GM12865 (cell line): ENCODE measurements around the gene VIPR2.
"Not testable (repeated sequence)": the region's sequence is repeated elsewhere in the genome, so short reads cannot be mapped to it uniquely, and the experiment has no call there.

ENCODE experiments used
- DNase-seq: peaks from one replicate; pipeline ENCODE4 v3.0.0; 2010; ENCODE audit warnings: low read depth
- H3K4me3 ChIP-seq: 2 replicates; pipeline ENCODE4 v1.5.1; 2011; ENCODE audit warnings: mild to moderate bottlenecking, low read depth, low read length, control low read depth
- CTCF ChIP-seq: IDR thresholded peaks from 2 replicates; pipeline ENCODE4 v1.5.1; 2011; ENCODE audit warnings: low read length, control low read depth, low read depth, inconsistent platforms; ENCODE audit not compliant: insufficient read depth; ENCODE audit errors: missing control alignments

Gene VIPR2

DNA sequence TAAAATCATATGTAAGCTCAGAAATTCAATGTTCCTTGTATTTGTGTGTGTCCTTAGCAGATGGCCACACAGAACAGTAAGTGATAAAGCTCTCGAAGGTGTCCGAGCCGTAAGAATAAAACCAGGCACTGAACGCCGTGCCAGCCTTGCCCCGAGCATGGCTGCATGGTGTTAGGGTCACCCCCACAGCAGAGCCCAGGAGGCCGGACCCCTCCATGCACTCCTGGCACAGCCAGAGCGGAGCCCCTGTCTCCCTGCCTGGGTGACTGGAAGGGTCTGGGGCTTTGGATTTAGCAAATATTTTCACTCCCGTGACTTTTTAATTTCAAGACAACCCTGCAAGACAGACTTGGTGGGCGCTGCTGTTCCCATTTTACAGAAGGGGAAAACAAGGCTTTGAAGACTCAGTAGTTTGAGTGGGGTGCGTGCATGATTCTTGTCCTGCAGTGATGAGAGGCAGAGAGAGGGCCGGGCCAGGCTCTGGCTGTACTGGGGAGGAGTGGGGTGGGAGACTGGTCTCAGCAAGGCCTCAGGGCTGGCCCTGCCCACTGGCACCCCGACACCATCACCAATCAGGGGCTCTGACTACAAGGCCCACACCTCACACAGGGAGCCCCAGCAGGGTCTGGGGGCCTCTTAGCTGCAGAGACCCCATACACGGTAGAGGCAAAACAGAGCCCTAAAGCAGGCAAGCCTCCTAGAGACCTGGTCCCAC is 39.4 kb downstream of the VIPR2 start:
- no peak for DNase-seq
- TF ChIP-seq CTCF, result no peak
- H3K4me3 ChIP-seq, result no peak overlapping the region

DNA sequence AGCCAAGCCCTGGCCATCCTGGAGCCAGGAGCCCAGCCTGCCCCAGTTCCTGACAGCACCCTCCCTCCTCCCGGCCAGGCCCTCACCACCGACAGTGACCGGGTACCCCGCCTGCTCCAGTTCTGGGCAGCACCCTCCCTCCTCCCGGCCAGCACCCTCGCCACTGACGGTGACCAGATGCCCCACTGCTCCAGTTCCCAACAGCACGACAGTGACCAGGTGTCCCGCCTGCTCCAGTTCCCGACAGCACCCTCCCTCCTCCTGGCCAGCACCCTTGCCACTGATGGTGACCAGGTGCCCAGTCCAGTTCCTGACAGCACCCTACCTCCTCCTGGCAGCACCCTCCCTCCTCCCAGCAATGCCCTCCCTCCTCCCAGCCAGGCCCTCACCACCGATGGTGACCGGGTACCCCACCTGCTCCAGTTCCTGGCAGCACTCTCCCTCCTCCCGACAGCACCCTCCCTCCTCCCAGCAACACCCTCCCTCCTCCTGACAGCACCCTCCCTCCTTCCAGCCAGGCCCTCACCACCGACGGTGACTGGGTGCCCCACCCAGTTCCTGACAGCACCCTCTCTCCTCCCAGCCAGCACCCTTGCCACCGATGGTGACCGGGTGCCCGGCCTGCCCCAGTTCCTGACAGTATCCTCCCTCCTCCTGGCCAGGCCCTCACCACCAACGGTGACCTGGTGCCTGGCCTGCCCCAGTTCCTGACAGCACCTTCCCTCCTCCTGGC is 40.3 kb downstream of the VIPR2 start:
- no peak for DNase-seq
- H3K4me3 ChIP-seq, result no peak overlapping the region
- no peak for TF ChIP-seq CTCF

DNA sequence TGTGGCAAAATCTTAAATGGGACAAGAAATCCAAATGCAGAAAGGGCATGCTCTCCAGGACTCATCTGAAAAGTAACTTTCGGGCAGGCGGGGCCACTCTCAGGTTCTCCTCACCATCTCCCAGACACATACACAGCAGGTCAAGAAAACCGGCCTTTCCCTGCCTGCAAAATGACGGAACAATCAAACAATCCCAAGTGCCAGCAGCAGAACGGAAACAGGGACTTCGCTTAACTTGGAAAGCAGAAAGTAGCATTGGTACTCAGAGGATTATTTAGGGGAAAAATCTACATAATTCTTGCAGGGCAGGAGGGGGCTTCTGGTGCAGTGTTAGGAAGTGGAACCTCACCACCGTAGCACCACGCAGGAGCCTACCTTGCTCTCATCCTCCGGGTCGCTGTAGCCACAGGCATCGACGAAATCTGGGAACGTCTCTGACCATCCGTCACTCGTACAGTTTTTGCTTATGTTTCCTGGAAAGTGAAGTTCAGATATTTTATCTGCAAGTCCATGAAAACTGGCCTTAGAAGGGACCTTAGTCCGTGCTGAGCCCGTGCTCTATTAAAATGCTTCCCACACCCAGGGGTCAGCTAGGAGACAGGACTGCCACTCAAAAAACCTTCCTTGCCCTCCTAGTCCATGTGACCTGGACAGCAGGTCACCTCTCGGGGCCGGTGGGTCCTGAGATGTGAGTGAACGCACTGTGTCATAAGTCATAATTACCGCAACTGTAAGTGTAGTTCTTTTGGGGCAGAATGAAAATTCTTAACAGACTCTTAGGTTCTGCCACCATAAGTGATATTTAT is 41.1 kb downstream of the VIPR2 start:
- no peak for TF ChIP-seq CTCF
- H3K4me3 ChIP-seq, result no peak overlapping the region
- DNase-seq, result no peak

DNA sequence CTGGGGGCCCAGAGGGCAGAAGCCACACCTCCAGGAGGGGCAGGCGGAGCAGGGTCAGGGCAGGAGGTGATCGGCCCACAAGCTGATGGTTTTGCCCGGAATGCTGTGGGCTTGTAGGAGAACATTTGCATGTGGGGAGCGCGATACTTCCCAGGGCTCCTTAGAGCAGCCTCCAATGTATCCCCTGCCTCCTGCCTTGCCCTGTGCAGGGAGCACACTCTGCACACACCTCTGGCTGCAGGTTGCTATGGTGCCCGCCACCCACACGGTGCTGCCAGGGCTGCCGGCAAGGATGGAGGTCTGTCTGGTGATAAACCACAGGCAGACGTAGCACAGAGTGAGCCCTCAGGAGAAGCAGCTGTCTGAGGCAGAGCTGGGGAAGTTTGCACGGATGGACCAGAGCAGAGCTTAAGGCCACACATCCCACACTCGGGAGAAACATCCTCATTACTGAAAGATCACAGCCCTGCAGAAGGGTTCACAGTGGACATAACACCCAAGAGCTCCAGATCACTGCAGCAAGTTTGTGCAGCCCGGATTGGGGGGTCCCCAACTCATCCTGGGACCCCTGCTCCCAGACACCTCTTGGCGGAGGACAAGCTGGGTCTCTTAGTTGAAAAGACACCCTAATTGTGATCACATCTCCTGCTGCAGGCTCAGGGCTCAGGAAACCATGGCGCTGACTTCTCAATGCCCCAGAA is 41.8 kb downstream of the VIPR2 start:
- TF ChIP-seq CTCF, result no peak
- no peak for DNase-seq
- no peak overlapping the region for H3K4me3 ChIP-seq

GRCh38 chr7:159101661-159102091 is 43.0 kb downstream of the VIPR2 start:
- not testable (repeated sequence) for DNase-seq

GRCh38 chr7:159101083-159101395 is 43.6 kb downstream of the VIPR2 start:
- DNase-seq, H3K4me3 ChIP-seq: not testable (repeated sequence)

More at GRCh38 chr7:159101661-159102091, 43.0 kb downstream of the VIPR2 start:
- not testable (repeated sequence) for H3K4me3 ChIP-seq

DNA sequence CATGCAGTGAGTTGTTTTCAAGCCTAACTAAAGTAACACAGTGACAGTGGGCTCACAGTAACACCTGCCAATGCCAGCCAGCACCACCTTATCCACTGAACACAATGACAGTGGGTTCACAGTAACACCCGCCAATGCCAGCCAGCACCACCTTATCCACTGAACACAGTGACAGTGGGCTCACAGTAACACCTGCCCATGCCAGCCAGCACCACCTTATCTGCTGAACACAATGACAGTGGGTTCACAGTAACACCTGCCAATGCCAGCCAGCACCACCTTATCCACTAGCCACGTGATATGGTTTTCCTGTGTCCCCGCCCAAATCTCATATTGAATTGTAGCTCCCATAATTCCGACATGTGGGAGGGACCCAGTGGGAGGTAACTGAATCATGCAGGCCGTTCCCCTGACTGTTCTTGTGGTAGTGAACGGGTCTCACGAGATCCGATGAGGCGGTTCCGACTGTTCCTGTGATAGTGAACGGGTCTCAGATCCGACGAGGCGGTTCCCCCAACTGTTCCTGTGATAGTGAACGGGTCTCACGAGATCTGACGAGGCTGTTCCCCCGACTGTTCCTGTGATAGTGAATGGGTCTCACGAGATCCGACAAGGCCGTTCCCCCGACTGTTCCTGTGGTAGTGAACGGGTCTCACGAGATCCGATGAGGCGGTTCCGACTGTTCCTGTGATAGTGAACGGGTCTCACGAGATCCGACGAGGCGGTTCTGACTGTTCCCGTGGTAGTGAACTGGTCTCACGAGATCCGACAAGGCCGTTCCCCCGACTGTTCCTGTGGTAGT is 44.2 kb downstream of the VIPR2 start:
- H3K4me3 ChIP-seq, DNase-seq: not testable (repeated sequence)
